ENCODE results near the gene CCL26. TPM values are rescaled to one million over a fixed set of nuclear protein-coding genes. Genes with fewer than 3 reads are reported as not detected.

CCL26 gene
- total and polyA plus RNA-seq, 10 of the 15 experiments (the other 5 are each of a cell fraction or from before 2014, with no cell fraction given), result not detected

GRCh38 chr7:75740846-75741497 is 31.0 kb downstream of the CCL26 start (continued):
- TF ChIP-seq ETV6 (conservative IDR thresholded peaks at IDR 0.05 in 1 of 2, IDR thresholded peaks at IDR 0.05 in 1 of 2; ENCODE audit: borderline replicate concordance in 1 of 2, low read depth in 1 of 2) (peak in 1 of 2 experiments; percentile 50; a peak in 1 of 4 replicates), ATF7 (IDR thresholded peaks at IDR 0.05; ENCODE audit: low read depth) (peak; percentile 56), PRDM15 (CRISPR knock-in tag; IDR thresholded peaks at IDR 0.05) (no peak), HDAC2 (IDR thresholded peaks at IDR 0.05) (no peak), CEBPB (IDR thresholded peaks at IDR 0.05; ENCODE audit: borderline replicate concordance in 1 of 2, low read depth in 2 of 2, low read length in 2 of 2) (no peak), SMARCA5 (IDR thresholded peaks at IDR 0.05) (peak; percentile 39; the same call in 1 of the 2 replicates), MXI1 (IDR thresholded peaks at IDR 0.05; ENCODE audit: low read depth, low read length) (no peak), ZBTB40 (IDR thresholded peaks at IDR 0.05; ENCODE audit: borderline replicate concordance) (no peak), KDM1A (IDR thresholded peaks at IDR 0.05; ENCODE audit: borderline replicate concordance) (no peak), TBL1XR1 (IDR thresholded peaks at IDR 0.05; ENCODE audit: low read depth, low read length) (peak; percentile 70; the same call in 1 of the 2 replicates), EED (IDR thresholded peaks at IDR 0.05; ENCODE audit: low read depth) (peak; percentile 81), ZBED1 (IDR thresholded peaks at IDR 0.05; ENCODE audit: borderline replicate concordance) (no peak), YY1 (IDR thresholded peaks at IDR 0.05; ENCODE audit: low read depth, low read length) (peak; percentile 69; the same call in 1 of the 2 replicates), ZBTB11 (CRISPR knock-in tag; IDR thresholded peaks at IDR 0.05) (no peak), ZNF217 (IDR thresholded peaks at IDR 0.05) (no peak), NFIC (IDR thresholded peaks at IDR 0.05; ENCODE audit: low read depth, low read length) (0 out of 2 replicates have a peak, but pooled peaks have one; percentile 50), WRNIP1 (IDR thresholded peaks at IDR 0.05; ENCODE audit: borderline replicate concordance, low read depth, low read length) (no peak), SMAD5 (IDR thresholded peaks at IDR 0.05; ENCODE audit: low read depth) (no peak), EP300 (IDR thresholded peaks at IDR 0.05; ENCODE audit: borderline replicate concordance in 1 of 2, control insufficient read depth in 1 of 2, low read depth in 2 of 2, low read length in 2 of 2) (0 out of 4 replicates have a peak, but pooled peaks of 1 of the 2 experiments have one; percentile 27)

All from GM12878 (cell line).